Measurements from ENCODE around the gene RPTOR.
A peak's percentile ranks its signal among the peaks of the same experiment; 100 is the strongest.

RPTOR gene

DNA sequence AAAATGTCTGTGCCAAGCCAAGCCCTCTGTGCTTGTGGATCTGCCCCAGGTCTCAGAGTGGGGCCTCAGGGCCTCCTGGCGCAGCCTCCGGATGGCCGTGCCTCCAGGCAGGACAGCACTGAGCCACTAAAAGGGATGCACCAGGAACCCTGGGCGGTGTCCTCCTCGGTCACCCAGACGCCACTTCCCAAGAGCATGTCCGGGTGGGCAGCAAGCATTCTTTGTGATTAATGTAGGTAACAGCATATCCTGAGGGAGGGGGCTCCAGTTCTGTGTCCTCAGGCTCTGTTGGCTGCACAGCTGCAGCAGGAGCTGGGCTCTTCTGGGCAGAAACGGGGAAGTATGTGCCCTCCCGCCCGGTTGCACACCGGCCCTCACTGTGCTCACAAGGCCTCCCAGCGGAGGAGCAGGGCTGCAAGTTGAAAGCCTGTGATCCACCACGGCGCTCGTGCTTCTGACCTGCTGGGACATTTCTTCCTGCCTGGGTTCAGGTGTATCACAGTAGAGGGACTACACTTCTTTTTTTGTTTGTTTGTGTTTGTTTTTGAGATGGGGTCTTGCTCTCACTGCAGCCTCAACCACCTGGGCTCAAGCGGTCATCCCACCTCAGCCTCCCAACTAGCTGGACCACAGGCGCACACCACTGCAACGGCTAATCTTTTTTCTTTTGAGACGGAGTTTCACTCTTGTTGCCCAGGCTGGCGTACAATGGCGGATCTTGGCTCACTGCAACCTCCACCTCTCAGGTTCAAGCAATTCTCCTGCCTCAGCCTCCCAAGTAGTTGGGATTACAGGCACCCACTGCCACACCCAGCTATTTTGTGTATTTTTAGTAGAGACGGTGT is 409.1 kb downstream of the RPTOR start:
- no peak for DNase-seq

- DNase-seq: no peak
Measured at GRCh38 chr17:80955078-80955477, 410.4 kb downstream of the RPTOR start.

GRCh38 chr17:80955671-80956280 is 411.1 kb downstream of the RPTOR start:
- no peak for DNase-seq

DNA sequence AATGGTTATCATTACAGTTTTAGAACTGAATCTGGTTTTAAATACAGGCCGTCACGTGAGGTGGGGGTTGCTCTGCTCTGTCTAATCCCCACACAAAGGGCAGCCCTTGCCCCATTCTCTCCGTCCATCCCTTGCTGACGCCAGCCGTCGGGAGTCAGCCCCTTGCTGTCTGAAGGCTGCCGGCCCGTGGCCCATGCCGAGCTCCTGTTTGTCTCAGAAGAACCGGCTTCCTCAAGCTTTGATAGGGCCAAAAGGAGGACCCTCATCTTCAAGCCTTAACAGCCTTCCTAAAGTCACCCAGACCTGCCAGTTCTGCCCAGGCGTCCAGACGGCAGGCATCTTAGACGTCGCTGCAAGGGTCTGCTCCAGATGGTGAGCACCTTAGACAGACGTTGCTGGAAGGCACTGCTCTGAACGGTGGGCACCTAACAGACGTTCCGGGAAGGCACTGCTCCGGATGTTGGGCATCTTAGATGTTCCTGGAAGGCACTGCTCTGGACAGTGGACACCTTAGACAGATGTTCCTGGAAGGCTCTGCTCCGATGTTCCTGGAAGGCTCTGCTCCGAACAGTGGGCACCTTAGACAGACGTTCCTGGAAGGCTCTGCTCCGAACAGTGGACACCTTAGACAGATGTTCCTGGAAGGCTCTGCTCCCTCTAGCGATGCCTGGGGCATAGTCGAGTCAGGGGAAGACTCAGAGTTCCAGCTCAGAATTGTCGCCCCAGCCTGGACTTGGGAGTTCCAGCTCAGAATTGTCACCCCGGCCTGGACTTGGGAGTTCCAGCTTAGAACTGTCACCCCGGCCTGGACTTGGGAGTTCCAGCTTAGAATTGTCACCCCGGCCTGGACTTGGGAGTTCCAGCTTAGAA is 411.9 kb downstream of the RPTOR start:
- DNase-seq: no peak

- DNase-seq: no peak
Measured at GRCh38 chr17:80957461-80957941, 412.9 kb downstream of the RPTOR start.

DNA sequence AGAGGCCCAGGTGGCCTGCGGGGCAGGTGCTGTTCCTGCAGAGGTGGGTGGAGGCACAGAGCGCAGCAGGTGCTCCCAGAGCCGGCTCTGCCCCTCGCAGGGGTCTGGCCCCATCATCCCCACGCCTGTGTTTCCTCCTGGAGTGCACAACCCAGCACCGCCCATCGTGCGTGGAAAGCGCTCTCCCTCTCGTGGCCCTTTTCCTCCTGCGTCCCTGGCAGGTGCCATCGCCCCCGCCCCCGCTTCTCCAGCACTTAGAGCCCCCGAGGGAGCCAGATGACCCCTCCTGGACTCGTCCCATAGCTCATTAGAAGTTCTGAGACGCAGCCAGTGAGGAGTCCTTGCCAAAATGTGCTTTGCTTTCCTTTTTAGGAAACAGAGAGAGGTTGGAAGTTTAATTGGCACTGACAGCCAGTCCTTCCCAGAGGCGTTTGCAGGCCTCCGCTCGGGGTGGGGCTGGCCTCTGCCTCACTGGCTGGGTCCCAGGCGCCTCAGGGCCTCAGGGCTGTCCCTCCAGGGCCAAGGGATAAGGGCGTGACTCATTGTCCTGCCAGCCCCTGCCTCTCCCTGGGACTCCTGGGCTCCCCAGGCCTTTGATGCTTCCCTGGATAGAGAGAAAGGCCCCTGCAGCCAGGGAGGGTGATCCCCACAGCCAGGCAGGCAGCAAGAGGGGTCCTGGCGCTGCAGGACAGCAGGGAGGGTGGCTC is 414.8 kb downstream of the RPTOR start:
- DNase-seq: no peak

DNA sequence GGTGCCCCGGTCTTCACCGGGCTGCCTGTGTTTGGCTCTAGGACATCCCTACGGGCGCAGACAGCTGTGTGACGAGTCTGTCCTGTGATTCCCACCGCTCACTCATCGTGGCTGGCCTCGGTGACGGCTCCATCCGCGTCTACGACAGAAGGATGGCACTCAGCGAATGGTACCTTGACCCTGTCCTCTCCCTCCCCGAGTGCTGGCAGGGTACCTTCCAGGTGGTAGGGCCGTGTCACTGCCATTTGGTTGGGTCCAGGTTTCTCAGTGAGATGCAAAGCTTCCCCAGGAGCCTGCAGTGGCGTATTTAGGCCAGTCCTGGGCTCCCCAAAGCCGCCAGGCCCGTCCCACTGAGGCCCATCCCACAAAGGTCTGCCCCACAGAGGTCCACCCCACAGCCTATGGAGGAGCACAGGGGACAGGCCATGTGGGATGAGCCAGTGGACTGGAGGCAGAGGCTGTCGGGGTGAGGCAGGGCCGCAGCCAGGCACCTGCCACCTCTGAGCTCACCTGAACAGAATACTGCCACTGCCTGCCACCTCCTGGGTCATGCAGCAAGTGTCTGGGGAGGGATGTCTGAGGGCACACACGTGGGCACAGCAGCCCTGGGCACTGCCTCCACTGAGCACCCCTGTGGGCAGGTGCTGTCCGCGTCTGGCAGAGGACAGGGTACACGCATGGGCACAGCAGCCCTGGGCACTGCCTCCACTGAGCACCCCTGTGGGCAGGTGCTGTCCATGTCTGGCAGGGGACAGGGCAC is 415.6 kb downstream of the RPTOR start:
- DNase-seq: no peak

DNA sequence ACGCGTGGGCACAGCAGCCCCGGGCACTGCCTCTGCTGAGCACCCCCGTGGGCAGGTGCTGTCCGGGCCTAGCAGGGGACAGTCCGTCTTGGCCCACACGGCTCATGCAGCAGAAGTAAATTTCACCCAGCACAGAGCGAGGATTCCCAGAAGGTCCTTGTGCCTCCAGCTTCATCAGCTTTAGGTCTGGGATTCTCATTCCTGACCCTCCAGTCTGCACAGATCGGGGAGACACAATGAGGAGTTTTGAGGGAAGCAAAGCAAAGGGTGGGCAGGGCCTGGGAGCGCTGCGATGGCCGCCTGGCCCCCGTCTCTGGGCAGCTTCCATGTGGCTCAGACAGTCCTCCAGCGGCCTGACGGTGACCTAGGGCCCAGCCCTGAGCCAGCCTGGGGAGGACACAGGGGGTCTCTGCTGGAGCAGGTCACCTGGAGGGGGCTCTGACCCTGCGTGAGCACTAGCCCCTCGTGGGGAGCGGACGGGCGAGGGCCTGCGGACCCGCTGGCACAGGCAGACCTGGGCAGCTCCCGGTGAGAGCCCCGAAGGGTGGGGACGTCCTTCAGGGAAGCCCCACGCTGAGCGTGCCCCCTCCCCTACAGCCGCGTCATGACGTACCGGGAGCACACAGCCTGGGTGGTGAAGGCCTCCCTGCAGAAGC is 416.3 kb downstream of the RPTOR start:
- DNase-seq: no peak

DNA sequence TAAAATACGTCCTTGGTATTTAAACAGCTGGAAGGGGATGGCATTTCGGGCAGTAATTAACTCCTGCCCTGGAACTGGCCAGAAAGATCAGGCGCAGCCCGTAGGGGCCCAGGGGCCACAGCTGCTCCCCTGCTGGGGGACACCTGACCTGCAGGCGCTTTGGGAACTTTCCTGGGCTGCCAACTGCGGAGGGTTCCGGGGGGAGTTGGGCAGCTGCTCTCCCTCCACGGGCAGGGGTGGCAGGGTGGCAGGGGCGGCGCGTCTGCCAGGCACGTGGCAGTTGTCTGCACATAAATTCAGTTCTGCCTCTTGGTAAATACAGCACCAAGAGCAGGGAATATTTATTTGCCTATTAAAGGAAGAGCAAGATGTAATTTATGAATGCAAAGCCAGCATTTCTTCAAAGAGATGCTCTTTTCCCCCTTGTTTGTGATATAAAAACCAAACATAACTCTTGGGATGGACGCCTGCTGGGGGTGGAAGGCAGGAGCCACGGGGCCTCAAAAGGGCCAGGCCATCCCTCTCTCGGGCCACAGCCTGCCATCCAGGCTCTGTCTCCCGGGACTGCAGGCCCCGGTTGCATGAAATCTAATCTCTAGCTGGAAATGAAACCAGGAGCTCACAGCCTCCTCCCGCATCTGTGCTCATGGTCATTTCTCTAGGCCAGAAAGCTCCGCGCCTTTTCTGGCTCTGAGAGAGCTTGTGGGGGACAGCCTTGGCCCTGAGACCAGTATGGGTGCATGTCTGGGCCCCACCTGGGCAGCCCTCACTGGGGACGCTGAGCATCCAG is 417.1 kb downstream of the RPTOR start:
- DNase-seq: no peak

GRCh38 chr17:80962356-80963329 is 418.0 kb downstream of the RPTOR start:
- DNase-seq: no peak

GRCh38 chr17:80963812-80964543 is 419.3 kb downstream of the RPTOR start:
- no peak for DNase-seq

- no peak for DNase-seq
Measured at GRCh38 chr17:80964544-80964856, 419.9 kb downstream of the RPTOR start.

DNA sequence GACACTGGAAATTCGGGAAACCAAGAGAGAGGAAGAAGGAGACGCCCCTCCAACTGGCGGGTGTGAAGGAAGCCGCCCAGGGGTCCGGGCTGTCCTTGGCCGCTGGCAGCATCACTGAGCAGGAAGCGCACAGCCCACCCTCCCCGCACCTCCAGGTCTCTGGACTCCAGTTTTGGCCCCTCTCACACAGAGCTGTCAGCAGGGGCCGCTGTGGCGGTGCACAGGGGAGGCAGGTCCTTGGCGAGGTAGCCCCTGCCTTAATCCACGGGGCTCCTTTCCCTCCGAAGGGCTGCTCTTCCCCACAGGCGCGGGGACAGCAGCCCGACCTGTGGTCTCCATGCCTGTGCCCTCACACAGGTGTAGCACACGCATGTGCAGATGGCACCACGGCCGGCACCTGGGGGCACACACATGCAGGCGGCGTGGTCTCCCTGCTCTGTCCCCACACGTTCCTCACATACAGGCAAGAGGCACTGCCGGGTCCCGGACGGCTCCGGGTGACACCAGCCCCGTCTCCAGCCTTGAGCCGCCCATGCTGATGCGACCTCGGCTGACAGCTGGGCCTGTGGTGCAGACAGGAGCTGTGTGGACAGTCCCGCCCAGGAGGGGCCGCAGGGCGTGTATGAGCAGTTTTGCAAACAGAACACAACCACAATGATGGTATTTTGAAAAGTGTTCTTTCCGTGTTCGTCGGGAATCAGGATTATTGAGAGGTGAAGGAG is 420.4 kb downstream of the RPTOR start:
- DNase-seq: no peak

DNA sequence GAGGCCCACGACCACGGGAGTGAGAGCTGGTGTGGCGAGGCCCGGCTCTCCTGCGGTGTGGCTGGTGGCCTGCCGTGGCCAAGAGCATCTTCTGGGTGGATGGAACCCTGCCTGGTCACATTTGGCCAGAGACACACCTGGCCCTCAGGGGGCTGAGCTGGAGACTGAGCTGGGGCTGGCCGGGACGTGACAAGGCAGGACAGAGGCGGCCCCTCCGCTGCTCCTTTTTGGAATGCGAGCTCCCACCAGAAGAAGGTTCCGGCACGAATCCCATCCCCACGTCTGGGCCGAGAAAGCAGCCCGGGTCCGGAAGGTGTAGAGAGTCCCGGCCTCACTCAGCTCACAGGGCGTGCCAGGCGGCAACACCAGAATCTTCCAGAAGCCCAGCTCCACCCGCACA is 421.0 kb downstream of the RPTOR start:
- no peak for DNase-seq

DNA sequence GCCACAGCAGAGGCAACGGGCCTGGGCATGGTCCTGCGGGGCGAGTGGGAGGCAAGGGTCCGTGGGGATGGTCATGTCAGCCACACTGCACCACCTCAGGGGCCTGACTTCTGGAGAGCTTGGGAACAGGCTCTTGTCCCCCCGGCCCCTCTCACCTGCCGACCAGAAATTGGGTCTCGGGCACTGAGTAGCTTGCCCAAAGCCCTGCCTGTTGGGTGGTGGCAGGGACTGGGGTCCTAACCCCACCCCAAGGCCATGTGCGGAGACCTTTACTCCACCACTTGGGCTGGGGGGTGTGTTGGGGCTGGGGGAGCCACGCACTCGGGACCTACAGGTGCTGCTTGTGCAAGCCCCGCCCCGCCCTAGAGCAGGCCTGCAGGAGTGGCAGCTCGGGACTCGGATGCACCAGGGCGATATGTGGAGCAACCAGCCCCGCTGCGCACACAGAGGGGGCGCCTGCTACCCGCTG is 422.8 kb downstream of the RPTOR start:
- DNase-seq: no peak

GRCh38 chr17:80968602-80969029 is 424.0 kb downstream of the RPTOR start:
- DNase-seq: no peak

- DNase-seq: peak; percentile 15 to 37
Measured at GRCh38 chr17:80969030-80969673, 424.5 kb downstream of the RPTOR start.
